Esophagus muscularis mucosa (tissue), 4 donors: ENCODE data around the gene KCNQ1.

Experiments used
- CTCF ChIP-seq, 3 experiments: fragments of 200-600 bp in 2 of 3; fragments of 450-650 bp in 1 of 3; sonication (generic) in 2 of 3; IDR thresholded peaks; one replicate each; pipeline ENCODE4 v1.5.1; 2017 to 2019; ENCODE audit warnings: antibody characterized with exemption in 3 of 3, mild to moderate bottlenecking in 2 of 3, moderate library complexity in 1 of 3
- EP300 ChIP-seq: sonication (generic); formaldehyde crosslinking; IDR thresholded peaks from one replicate; pipeline ENCODE4 v1.6.1; 2017; ENCODE audit warnings: antibody characterized with exemption
- POLR2A ChIP-seq: fragments of 450-650 bp; IDR thresholded peaks from one replicate; pipeline ENCODE4 v1.6.1; 2017; ENCODE audit warnings: antibody characterized with exemption, moderate library complexity, mild to moderate bottlenecking, low read depth
- POLR2AphosphoS5 ChIP-seq, 2 donors: sonication (generic); formaldehyde crosslinking; IDR thresholded peaks; one replicate each; pipeline ENCODE4 v1.6.1; 2017; ENCODE audit warnings: antibody characterized with exemption in 2 of 2

GRCh38 chr11:2591805-2592204 is 147.0 kb downstream of the KCNQ1 start:
- TF ChIP-seq CTCF (IDR thresholded peaks at IDR 0.05) (no peak), POLR2AphosphoS5 (IDR thresholded peaks at IDR 0.05) (no peak), POLR2A (no peak), EP300 (no peak)
